ENCODE measurements around the gene ITIH4.

Gene ITIH4

DNA sequence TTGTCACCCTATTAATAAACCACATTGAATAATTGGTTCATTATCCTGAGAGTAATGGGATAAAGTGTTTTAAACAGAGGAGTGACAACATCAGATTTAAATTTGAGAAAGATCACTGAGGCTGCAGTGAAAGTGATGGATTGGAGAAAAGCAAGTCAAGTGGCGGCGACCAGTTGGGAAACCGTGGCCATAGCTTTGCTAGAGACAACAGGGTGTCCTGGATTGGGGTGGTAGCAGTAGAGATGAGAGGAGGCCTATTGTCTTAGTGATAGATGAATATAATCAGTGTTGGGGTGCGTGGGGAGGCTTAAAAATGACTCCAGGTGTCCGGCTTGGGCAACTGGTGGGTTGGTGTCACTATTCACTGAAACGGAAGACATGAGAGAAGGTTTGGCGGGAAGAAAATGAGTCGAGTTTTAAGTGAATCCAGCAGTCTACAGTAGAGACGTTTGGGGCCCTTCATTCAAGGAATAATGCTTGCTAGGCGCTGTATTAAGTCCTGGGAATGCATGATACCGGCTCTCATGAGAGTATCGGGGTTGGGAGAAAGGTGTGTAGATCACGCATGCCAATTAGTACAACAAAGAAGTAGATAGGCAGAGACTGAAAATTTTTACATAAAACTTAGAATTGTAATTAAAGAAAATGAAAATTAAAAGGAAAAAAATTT is 60.6 kb downstream of the ITIH4 start:
- no peak for DNase-seq (ENCODE audit: low read depth in 2 of 2)

DNA sequence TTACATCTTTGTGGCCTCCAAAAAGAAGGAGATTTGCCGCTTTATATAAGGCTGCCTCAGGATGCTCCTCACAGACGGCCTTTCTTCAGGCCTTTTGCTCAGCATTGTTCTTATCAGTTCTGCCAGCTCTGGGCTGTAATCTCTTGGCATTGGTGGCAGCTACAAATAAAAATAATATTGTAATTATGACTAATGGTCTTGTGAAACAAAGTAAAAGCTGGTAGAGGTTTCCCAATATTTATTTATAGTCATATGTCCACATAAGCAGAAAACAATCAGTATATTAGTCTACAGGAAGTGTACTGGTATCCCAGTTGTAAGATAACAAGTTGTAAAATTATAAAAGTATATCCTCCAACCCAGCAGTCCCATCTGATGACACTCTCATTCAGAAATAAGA is 67.0 kb downstream of the ITIH4 start:
- DNase-seq (ENCODE audit: low read depth in 2 of 2), result no peak
